ENCODE results near the gene PLSCR3. TPM values are rescaled to one million over a fixed set of nuclear protein-coding genes. Genes with fewer than 3 reads are reported as not detected.

The PLSCR3 gene
- total and polyA plus RNA-seq, 4 donors: 19.2 to 43.0 (median 34.2) TPM

- Histone ChIP-seq H3K9me3 (ENCODE audit: control insufficient read depth in 4 of 4, insufficient read depth in 3 of 4, low read length in 3 of 4) (no peaks in the 10 kb centered on the region), H3K9ac (ENCODE audit: insufficient read depth in 1 of 2, low read length in 2 of 2) (peak within 1 kb of the TSS in 1 of 2 donors; percentile 61), H3K27me3 (ENCODE audit: control insufficient read depth in 3 of 3, insufficient read depth in 3 of 3, low read length in 2 of 3) (no peaks in the 10 kb centered on the region), H3K27ac (ENCODE audit: low read depth in 1 of 2, low read length in 1 of 2) (no peak within 1 kb of the TSS), H3K4me3 (no peak within 1 kb of the TSS), H3K36me3 (ENCODE audit: control insufficient read depth in 4 of 4, insufficient read depth in 4 of 4, low read length in 4 of 4) (peaks cover 0 to 10% (median 4%) of the 10 kb centered on the region in 4 donors), H3K4me1 (ENCODE audit: control insufficient read depth in 5 of 5, insufficient read depth in 5 of 5, low read length in 5 of 5) (peaks cover 0 to 12% (median 0%) of the 10 kb centered on the region in 5 donors)
- DNase-seq (peak; percentile 79 to 84 (median 83)), ATAC-seq (ENCODE audit: insufficient read depth, low FRiP score) (no peak)
- TF ChIP-seq CTCF (IDR thresholded peaks at IDR 0.05; ENCODE audit: control extremely low read depth, extremely low read depth): no peak
- WGBS, 2 donors: 83 to 92% methylated on average over 17 of the region's 17 CpGs
Measured at GRCh38 chr17:7419819-7420610, 25.7 kb upstream of the PLSCR3 start, which contains the start of gene SPEM1. TSS of gene SPEM1 (plus strand) at chr17:7420324. CDS start at chr17:7420385, 61 bp downstream.

GRCh38 chr17:7418472-7419152 is 24.3 kb upstream of the PLSCR3 start:
- Histone ChIP-seq H3K36me3 (ENCODE audit: control insufficient read depth in 4 of 4, insufficient read depth in 4 of 4, low read length in 4 of 4) (peaks cover 0 to 11% (median 5%) of the 10 kb centered on the region in 4 donors), H3K9me3 (ENCODE audit: control insufficient read depth in 4 of 4, insufficient read depth in 3 of 4, low read length in 3 of 4) (no peaks in the 10 kb centered on the region), H3K4me3 (no peak overlapping the region), H3K27ac (ENCODE audit: low read depth in 1 of 2, low read length in 1 of 2) (no peak overlapping the region), H3K9ac (ENCODE audit: insufficient read depth in 1 of 2, low read length in 2 of 2) (no peak overlapping the region), H3K27me3 (ENCODE audit: control insufficient read depth in 3 of 3, insufficient read depth in 3 of 3, low read length in 2 of 3) (no peaks in the 10 kb centered on the region), H3K4me1 (ENCODE audit: control insufficient read depth in 5 of 5, insufficient read depth in 5 of 5, low read length in 5 of 5) (peaks cover 0 to 12% (median 0%) of the 10 kb centered on the region in 5 donors)
- WGBS, 2 donors: 73 to 78% methylated on average over 18 of the region's 18 CpGs
- no peak for ATAC-seq (ENCODE audit: insufficient read depth, low FRiP score)
- TF ChIP-seq CTCF (IDR thresholded peaks at IDR 0.05; ENCODE audit: control extremely low read depth, extremely low read depth): no peak
- no peak for DNase-seq

GRCh38 chr17:7417056-7417655 is 22.8 kb upstream of the PLSCR3 start:
- 96% methylated on average over 45 to 54 of the region's 54 CpGs for WGBS, 2 donors
- TF ChIP-seq CTCF (IDR thresholded peaks at IDR 0.05; ENCODE audit: control extremely low read depth, extremely low read depth): no peak
- ATAC-seq (ENCODE audit: insufficient read depth, low FRiP score): no peak

More at GRCh38 chr17:7417056-7417655, 22.8 kb upstream of the PLSCR3 start:
- peaks cover 0 to 11% (median 5%) of the 10 kb centered on the region in 4 donors for H3K36me3 ChIP-seq (ENCODE audit: control insufficient read depth in 4 of 4, insufficient read depth in 4 of 4, low read length in 4 of 4)
- H3K27ac ChIP-seq (ENCODE audit: low read depth in 1 of 2, low read length in 1 of 2): no peak overlapping the region
- no peak for DNase-seq
- no peaks in the 10 kb centered on the region for H3K9me3 ChIP-seq (ENCODE audit: control insufficient read depth in 4 of 4, insufficient read depth in 3 of 4, low read length in 3 of 4)
- no peak overlapping the region for H3K9ac ChIP-seq (ENCODE audit: insufficient read depth in 1 of 2, low read length in 2 of 2)
- H3K27me3 ChIP-seq (ENCODE audit: control insufficient read depth in 3 of 3, insufficient read depth in 3 of 3, low read length in 2 of 3): no peaks in the 10 kb centered on the region
- no peak overlapping the region for H3K4me3 ChIP-seq
- H3K4me1 ChIP-seq (ENCODE audit: control insufficient read depth in 5 of 5, insufficient read depth in 5 of 5, low read length in 5 of 5): peaks cover 0 to 12% (median 0%) of the 10 kb centered on the region in 5 donors

All from lung (tissue), 12 donors.